GM19463 (cell line): ENCODE measurements around the gene SLU7.
"Not testable (repeated sequence)": the region's sequence is repeated elsewhere in the genome, so short reads cannot be mapped to it uniquely, and the experiment has no call there.

Source experiments
- ATAC-seq: cut with Tn5 transposase; IDR thresholded peaks from one replicate; pipeline ENCODE4 v1.9.1; 2021; ENCODE audit warnings: mild to moderate bottlenecking, moderate library complexity; ENCODE audit not compliant: unreplicated experiment

The SLU7 gene

DNA sequence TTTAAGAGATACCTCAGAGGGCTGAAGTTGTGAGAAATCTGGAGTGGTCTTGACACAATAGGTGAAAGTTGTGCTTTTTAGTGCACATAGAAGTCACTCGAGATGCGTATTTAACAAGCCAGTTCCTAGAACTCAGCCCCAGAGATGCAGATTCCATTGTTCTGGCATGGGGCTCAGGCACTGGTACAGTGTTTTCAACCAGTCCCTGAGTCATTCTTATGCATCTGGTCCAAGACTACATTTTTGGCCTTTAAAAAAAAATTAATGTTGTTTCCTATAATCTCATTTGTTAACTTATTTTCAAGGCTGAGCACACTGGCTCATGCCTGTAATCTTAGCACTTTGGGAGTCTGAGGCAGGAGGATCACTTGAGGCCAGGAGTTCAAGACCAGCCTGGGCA is 32.4 kb upstream of the SLU7 start:
- ATAC-seq = no peak

DNA sequence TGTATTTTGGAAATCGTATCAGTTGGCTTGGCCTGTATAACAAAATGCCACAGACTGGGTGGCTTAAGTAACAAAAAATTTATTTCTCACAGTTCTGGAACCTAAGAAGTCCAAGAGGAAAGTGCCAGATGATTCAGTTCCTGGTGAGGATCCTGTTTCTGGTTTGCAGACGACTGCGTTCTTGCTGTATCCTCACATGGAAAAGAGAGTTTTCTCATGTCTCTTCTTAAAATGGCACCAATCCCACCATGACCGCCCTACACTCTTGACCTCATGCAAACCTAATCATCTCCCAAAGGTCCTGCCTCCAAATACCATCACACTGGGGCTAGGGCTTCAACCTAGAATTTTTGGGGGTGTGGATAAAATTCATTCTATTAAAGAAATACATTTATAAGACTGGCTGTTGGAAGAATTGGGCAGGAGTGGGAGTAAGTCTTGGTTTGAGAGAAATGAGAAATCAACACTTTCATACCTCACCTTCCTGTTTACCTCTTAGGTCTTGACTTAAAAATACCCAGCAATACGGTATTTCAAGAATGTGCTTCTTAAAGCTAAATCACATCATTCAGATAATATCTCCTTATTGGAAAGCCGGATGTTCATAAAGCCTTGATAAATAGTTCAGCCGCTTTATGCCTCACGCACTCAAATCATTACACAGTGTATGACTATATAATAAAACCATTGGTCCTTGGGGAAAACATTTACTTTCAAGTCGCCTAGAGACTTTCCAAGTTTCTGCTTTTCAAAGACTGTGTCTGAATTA is 31.5 kb upstream of the SLU7 start:
- ATAC-seq = peak; percentile 53

DNA sequence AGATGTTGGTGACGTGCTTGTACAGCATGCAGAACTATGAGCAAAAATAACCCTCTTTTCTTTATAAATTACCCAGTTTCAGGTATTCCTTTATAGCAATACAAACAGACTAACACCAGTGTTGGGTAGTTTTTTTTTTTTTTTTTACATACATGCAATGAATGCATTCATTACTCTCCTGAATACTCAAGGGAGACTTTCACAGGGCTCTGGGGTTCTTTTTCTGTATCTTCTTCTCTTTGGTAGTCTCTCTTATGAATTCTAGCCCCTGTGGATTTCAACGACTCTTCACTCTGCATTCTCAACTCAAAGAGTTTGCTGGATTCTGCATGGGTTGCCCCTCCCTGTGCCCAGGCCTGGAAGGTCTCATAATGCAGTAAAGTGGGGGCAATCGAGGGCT is 30.6 kb upstream of the SLU7 start:
- ATAC-seq = no peak

GRCh38 chr5:160448886-160449285 is 30.0 kb upstream of the SLU7 start:
- no peak for ATAC-seq

DNA sequence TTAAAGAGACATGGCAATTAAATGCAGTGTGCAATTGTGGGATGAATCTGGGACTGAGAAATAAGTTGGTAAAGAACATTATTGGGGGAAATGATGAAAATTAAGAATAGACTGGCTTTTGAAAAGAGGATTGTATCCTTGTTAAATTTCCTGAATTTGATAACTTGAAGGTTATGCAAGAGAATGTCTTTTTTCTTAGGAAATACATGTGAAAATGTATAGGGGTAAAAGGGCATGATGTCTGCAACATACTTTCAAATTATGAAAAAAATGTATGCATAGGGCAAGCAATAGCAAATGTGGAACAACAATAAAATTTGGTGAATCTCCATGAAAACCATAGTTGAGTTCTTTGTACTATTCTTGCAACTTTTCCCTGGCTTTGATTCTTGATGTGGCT is 26.9 kb upstream of the SLU7 start:
- no peak for ATAC-seq

- ATAC-seq = peak; percentile 36
These were observed 26.3 kb upstream of the SLU7 start for GRCh38 chr5:160445132-160445531.

DNA sequence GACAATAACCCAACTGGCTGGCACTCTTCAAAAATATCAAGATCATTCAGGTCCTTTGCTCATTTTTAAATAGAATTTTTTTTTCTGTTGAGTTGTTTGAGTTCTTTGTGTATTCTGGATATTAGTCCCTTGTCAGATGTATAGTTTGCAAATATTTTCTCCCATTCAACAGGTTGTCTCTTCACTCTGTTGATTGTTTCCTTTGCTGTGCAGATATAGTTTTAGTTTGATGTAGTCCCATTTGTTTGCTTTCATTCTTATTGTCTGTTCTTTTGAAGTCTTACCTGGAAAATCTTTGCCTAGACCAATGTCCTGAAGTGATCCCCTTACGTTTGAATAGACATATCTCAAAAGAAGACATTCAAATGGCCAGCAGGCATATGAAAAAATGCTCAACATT is 25.5 kb upstream of the SLU7 start:
- ATAC-seq = no peak

DNA sequence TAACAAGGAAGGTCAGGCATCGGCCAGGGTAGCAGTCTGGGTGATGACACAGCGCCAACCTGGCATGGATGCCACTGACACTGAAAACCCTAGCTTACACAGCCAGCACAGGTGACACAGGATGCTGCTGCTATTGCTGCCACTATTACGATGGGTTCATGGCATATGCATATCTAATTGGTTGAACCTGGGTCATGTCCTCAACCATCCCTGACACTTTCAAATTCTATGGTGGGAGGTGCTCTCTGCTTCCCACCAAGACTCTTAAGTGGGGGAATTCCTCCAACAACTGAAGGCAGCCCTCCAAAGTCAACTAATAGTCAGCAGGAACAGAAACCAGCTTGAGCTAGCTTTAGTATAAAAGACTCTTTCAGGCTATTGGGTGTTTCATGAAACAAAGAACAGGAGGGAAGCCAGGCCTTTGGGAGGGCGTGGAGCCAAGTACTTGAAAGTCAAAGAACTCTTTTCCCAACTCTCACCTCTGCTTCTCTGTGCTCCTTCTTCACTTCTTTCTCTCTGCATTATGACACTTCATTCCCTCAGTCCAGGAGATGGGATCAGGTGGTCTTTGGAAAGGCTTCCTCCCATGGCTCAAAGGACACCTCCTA is 24.0 kb upstream of the SLU7 start:
- peak; percentile 28 for ATAC-seq

DNA sequence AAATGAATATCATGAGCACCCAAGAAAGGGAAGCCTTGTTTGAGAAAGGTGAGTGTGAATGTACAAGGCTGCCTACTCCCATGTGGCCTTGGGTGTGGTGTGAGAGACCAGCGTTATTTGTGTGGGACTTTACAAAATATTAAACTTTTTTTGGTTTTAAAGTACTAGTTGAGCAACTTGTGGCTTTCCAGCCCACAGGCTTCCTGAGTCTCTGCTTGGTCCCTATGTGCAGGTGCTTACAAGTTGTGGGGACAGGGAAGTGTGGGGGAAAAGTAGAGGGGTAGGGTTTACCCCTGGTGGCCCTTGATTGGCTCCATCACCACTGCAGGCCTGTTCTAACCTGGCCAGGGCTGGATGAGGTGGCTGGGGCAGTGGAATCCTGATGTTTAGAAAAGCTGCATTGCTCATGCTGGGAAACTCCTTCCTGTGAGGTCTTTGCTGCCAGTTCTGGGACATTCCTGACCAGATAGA is 22.5 kb upstream of the SLU7 start:
- ATAC-seq = peak; percentile 20

- peak; percentile 47 for ATAC-seq
These were observed 20.3 kb upstream of the SLU7 start for GRCh38 chr5:160439205-160439600.

DNA sequence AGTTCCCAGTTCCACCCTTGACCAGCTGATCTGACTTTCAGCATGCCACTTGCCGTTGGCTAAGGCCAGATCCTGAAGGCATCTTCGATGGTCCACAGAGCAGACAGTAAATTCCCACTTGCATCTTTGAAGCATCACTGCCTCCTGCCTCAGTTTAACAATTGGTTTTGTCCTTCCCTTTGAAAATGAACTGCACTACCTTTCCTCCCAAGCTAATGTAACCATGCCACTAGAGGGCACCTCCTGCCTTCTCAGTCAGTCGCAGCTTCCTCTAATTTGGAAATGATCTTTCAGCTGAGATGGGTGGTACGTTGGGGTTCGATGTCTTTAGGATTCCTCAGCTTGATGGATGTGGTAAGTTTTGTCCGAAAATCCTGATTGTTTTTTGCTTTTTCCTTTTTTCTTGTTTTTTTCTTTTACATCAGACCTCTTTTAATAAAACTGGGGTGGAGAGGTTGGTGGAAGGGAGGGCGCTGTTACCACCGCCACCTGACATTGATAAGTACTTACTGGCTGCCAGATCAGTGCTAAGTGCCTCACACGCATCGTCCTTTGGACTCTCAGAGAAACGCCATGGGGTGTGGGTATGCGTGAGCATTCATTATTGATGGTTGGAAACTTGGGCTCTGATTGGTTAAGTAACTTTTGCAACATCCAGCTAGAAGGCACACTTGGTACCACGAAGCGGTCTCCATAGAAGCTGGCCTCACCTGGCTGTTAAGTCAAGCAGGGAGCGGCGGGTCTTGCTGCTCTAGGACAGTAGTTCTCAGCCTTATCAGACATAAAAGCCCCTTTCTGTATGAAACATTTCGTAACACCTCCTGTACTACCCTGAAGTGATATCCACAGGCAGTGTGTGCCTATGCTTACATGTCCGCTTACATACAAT is 19.7 kb upstream of the SLU7 start:
- ATAC-seq = peak; percentile 17

GRCh38 chr5:160437271-160437670 is 18.4 kb upstream of the SLU7 start:
- no peak for ATAC-seq

DNA sequence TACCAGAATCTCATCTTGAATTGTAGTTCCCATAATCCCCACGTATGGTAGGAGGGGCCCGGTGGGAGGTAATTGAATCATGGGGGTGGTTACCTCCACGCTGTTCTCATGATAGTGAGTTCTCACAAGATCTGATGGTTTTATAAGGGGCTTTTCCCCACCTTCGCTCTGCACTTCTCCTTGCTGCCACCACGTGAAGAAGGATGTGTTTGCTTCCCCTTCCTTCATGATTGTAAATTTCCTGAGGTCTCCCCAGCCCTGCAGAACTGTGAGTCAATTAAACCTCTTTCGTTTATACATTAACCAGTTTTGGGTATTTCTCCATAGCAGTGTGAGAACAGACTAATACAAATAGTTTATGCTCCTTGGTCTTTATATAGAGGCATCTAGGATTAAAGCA is 17.8 kb upstream of the SLU7 start:
- ATAC-seq = not testable (repeated sequence)

- ATAC-seq = no peak
These were observed 17.1 kb upstream of the SLU7 start for GRCh38 chr5:160436017-160436416.

- ATAC-seq = no peak
These were observed 16.7 kb upstream of the SLU7 start for GRCh38 chr5:160435532-160435931.

- ATAC-seq = peak; percentile 79
These were observed 15.2 kb upstream of the SLU7 start for GRCh38 chr5:160434022-160434531.

GRCh38 chr5:160432787-160433186 is 13.9 kb upstream of the SLU7 start:
- no peak for ATAC-seq

DNA sequence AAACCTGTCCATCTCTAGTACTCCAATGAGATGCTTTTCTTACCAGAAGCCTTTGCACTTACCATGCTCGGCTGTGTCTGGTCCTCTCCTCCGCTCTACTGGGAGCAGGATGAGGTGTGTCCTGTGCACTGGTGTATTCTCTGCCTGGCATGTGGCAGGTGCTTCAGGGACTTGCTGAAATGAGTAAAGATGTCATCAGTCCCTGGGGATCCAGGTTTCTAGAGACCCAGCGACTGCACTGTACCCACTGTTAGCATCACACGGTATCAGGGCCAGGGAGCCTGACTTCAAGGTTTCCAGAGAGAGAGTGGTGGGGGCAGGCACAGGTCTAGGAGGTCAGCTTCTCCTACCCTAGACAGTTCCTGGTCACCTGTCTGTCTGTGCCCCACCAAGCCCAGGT is 13.3 kb upstream of the SLU7 start:
- ATAC-seq = peak; percentile 28

DNA sequence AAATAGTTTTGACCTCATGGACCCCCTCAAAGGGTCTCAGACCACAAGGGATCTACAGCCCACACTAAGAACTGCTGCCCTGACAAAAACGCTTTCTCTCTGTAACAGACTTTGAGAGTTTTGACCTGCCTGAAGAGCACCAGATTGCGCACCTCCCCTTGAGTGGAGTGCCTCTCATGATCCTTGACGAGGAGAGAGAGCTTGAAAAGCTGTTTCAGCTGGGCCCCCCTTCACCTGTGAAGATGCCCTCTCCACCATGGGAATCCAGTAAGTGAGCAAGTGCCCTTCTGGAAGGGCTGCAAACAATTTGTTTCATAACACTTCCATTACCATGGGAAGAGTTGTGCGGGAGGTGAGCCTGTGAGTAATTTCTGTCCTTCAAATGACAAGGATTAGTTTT is 8.7 kb upstream of the SLU7 start:
- ATAC-seq = no peak

DNA sequence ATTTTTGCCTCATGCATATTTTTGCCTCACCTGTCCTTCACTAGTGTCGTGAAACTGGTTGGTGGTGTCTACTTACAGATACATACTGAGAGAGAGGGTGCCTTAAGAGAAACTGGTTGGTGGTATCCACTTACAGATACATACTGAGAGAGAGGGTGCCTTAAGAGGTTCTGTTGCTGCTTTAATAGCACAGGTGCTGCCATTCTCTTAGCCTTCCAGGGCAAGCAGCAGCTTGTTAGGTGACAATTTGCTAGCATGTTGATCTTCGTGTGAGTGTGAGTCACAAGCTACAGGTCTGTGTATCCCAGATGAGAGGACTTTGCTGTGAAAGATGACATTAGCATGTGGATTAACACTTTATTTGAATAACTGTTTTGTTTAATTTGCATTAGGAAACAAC is 4.2 kb upstream of the SLU7 start:
- ATAC-seq = no peak

GRCh38 chr5:160421625-160422258 is 2.9 kb upstream of the SLU7 start, which contains the start of gene PTTG1:
Gene PTTG1 (plus strand): TSS chr5:160421855. CDS start chr5:160422313, 458 bp downstream.
- peak; percentile 66 for ATAC-seq
